Measurements from ENCODE around the gene ADGRL3.

The ADGRL3 gene

DNA sequence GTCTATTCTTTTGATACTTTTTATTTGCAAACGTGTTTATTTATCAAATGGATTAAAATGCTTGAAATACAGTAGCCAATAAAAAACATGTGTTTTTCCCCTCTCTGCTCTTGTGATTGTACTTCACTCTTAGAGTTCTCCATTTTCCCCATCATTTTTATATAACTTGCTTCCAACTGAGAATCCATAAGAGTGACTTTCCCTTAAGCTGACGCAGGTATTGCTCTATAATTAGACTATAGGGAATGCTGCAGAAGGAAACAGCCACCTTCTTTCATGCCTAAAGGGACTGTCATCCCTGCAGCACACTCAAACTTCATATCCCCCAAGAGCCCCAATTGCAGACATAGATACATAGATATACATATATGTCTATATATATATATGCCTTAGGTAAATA, 456.9 kb downstream of the ADGRL3 start:
- Mint-ChIP-seq H3K36me3 (no peaks in the 10 kb centered on the region), H3K4me3 (no peak overlapping the region), H3K4me1 (no peaks in the 10 kb centered on the region), H3K27me3 (no peaks in the 10 kb centered on the region), H3K27ac (no peak overlapping the region), H3K9me3 (no peaks in the 10 kb centered on the region)

DNA sequence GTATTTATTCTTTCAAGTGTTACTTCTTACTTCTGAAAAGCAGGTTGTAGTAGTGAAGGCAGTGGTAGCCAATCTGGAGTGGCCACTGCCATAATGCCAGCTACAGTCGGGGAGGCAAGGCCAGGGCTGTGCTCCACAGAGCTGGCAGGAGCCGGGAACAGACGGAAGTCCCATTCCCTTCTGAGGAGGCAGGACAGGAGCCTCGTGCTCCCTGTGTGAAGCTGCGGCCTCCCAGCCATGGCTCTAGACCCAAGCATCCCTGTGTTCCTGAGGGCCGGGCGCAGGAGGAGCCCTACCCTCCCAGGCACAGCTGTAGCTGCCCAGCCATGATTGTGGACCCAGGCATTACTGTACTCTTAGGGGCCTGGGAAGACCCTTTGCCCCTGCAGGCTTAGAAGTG, 461.8 kb downstream of the ADGRL3 start:
- Mint-ChIP-seq H3K27ac (no peak overlapping the region), H3K9me3 (no peaks in the 10 kb centered on the region), H3K4me1 (no peaks in the 10 kb centered on the region), H3K4me3 (no peak overlapping the region), H3K36me3 (no peaks in the 10 kb centered on the region), H3K27me3 (no peaks in the 10 kb centered on the region)

GRCh38 chr4:61662362-61662761, 462.2 kb downstream of the ADGRL3 start:
- H3K36me3 Mint-ChIP-seq, result no peaks in the 10 kb centered on the region
- H3K27ac Mint-ChIP-seq, result no peak overlapping the region
- no peaks in the 10 kb centered on the region for H3K4me1 Mint-ChIP-seq
- H3K4me3 Mint-ChIP-seq, result no peak overlapping the region
- no peaks in the 10 kb centered on the region for H3K9me3 Mint-ChIP-seq
- no peaks in the 10 kb centered on the region for H3K27me3 Mint-ChIP-seq

- Mint-ChIP-seq H3K4me1 (no peaks in the 10 kb centered on the region), H3K27ac (no peak overlapping the region), H3K4me3 (no peak overlapping the region), H3K9me3 (no peaks in the 10 kb centered on the region), H3K36me3 (no peaks in the 10 kb centered on the region), H3K27me3 (no peaks in the 10 kb centered on the region)
These were observed 463.2 kb downstream of the ADGRL3 start for GRCh38 chr4:61663310-61663709.

GRCh38 chr4:61665649-61666048, 465.5 kb downstream of the ADGRL3 start:
- H3K27ac Mint-ChIP-seq, result no peak overlapping the region
- H3K36me3 Mint-ChIP-seq, result no peaks in the 10 kb centered on the region
- H3K4me3 Mint-ChIP-seq, result no peak overlapping the region

GRCh38 chr4:61666244-61666643, 466.1 kb downstream of the ADGRL3 start:
- H3K4me3 Mint-ChIP-seq, result no peak overlapping the region
- no peaks in the 10 kb centered on the region for H3K27me3 Mint-ChIP-seq
- H3K27ac Mint-ChIP-seq, result no peak overlapping the region
- no peaks in the 10 kb centered on the region for H3K4me1 Mint-ChIP-seq
- H3K36me3 Mint-ChIP-seq, result no peaks in the 10 kb centered on the region
- H3K9me3 Mint-ChIP-seq, result no peaks in the 10 kb centered on the region

More at GRCh38 chr4:61665649-61666048, 465.5 kb downstream of the ADGRL3 start:
- Mint-ChIP-seq H3K27me3 (no peaks in the 10 kb centered on the region), H3K9me3 (no peaks in the 10 kb centered on the region), H3K4me1 (no peaks in the 10 kb centered on the region)

DNA sequence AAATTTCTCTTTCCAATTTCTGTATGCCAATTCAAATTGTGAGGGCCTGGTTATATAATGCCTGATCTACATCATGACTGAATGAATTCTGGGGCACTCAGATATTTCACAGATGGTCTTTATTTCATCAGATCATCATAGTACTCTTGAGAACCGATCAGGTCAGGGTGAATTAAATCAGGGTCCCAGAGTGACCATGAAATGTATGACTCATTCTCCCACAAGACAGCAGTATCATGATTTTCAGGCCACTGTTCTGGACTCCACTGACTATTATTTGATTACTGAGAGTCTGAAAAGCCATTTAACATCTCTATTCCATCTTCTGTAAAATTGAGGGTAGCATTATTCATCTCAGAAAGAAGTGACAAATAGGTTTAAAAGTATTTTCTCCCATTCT, 471.5 kb downstream of the ADGRL3 start:
- H3K27me3 Mint-ChIP-seq, result no peaks in the 10 kb centered on the region
- H3K4me1 Mint-ChIP-seq, result no peaks in the 10 kb centered on the region
- H3K9me3 Mint-ChIP-seq, result no peaks in the 10 kb centered on the region
- H3K4me3 Mint-ChIP-seq, result no peak overlapping the region
- H3K27ac Mint-ChIP-seq, result no peak overlapping the region
- no peaks in the 10 kb centered on the region for H3K36me3 Mint-ChIP-seq

DNA sequence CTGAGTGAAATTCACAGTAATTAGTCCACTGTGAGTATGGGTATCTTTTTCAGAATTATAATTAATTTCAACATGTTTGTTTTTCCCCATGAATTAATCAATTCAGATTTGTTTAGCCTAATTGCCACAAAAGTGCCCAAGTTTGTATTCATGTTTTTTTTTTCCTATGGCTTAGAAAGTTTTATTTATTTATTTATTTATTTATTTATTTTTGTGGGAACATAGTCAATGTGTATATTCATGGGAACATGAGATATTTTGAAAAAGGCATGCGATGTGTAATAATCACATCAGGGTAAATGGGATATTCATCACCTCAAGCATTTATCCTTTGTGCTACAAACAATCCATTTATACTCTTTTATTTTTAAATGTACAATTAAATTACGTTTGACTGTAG, 475.3 kb downstream of the ADGRL3 start:
- H3K27me3 Mint-ChIP-seq, result no peaks in the 10 kb centered on the region
- H3K4me3 Mint-ChIP-seq, result no peak overlapping the region
- H3K36me3 Mint-ChIP-seq, result no peaks in the 10 kb centered on the region
- H3K27ac Mint-ChIP-seq, result no peak overlapping the region
- no peaks in the 10 kb centered on the region for H3K4me1 Mint-ChIP-seq
- no peaks in the 10 kb centered on the region for H3K9me3 Mint-ChIP-seq

DNA sequence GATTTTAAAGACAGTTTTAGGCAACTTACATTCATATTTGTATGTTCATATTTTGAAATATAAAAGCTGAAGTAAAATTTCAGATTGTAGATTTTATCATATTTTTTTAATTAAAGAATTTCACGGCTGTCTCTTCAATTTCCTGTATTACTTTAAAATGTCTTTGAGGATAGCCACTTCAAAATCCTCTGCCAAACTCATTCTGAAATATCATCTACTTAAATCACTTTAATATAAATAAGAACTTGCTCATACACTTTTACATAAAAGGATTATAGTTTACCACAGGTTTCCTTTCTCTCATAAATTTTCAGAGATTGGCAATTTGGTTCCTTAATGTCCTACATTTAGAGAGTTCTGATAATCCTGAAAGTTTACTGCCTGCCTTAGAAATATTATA, 478.2 kb downstream of the ADGRL3 start:
- no peaks in the 10 kb centered on the region for H3K9me3 Mint-ChIP-seq
- H3K27me3 Mint-ChIP-seq, result no peaks in the 10 kb centered on the region
- no peak overlapping the region for H3K4me3 Mint-ChIP-seq
- no peaks in the 10 kb centered on the region for H3K4me1 Mint-ChIP-seq
- no peak overlapping the region for H3K27ac Mint-ChIP-seq
- H3K36me3 Mint-ChIP-seq, result no peaks in the 10 kb centered on the region

DNA sequence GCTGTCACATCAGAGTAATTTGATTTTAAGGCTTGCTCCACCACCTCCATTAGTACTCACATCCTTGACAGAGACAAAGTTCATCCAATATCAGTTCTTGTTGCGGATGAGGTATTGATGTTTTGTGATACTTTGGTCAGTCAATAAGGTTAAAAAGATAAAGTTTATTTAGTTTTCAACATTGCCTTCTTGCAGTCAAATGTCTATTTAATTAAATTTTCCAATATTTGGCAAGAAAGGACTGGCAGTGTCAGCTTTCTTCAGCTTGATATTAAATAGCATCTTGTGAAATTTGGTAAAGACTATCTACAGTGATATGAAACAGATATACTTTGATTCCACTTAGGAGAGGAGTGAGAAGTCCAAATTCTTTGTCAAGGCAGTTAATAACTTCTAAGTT, 493.4 kb downstream of the ADGRL3 start:
- Mint-ChIP-seq H3K4me1 (no peaks in the 10 kb centered on the region), H3K4me3 (no peak overlapping the region), H3K36me3 (no peaks in the 10 kb centered on the region), H3K9me3 (no peaks in the 10 kb centered on the region), H3K27me3 (no peaks in the 10 kb centered on the region), H3K27ac (no peak overlapping the region)

- Mint-ChIP-seq H3K4me1 (no peaks in the 10 kb centered on the region), H3K9me3 (no peaks in the 10 kb centered on the region), H3K36me3 (no peaks in the 10 kb centered on the region), H3K4me3 (no peak overlapping the region), H3K27ac (no peak overlapping the region), H3K27me3 (no peaks in the 10 kb centered on the region)
These were observed 514.3 kb downstream of the ADGRL3 start for GRCh38 chr4:61714387-61714911.

- Mint-ChIP-seq H3K4me1 (no peaks in the 10 kb centered on the region), H3K27ac (no peak overlapping the region), H3K9me3 (peaks cover 1% of the 10 kb centered on the region), H3K27me3 (no peaks in the 10 kb centered on the region), H3K4me3 (no peak overlapping the region), H3K36me3 (no peaks in the 10 kb centered on the region)
These were observed 516.3 kb downstream of the ADGRL3 start for GRCh38 chr4:61716426-61716825.

DNA sequence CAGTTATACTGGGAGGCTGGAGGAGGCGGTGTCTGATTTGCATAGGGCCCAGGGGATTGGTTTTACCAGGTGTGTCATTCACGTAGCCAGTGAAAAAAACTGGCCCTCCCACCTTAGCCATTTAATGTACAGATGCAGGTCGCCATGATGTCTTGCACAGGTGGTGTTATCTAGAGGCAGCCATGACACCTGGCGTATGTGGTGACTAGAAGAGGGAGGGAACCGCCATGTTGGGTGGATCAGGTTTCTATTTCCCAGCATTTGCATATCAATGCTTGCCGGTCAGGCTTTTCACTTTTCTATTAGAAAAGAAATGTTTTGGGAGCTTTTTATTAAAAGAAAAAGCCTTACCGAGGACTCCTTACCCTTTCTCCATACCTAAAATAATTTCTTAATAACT, 523.4 kb downstream of the ADGRL3 start:
- peaks cover 4% of the 10 kb centered on the region for H3K9me3 Mint-ChIP-seq
- no peaks in the 10 kb centered on the region for H3K27me3 Mint-ChIP-seq
- H3K4me1 Mint-ChIP-seq, result no peaks in the 10 kb centered on the region
- H3K4me3 Mint-ChIP-seq, result no peak overlapping the region
- no peaks in the 10 kb centered on the region for H3K36me3 Mint-ChIP-seq
- no peak overlapping the region for H3K27ac Mint-ChIP-seq

DNA sequence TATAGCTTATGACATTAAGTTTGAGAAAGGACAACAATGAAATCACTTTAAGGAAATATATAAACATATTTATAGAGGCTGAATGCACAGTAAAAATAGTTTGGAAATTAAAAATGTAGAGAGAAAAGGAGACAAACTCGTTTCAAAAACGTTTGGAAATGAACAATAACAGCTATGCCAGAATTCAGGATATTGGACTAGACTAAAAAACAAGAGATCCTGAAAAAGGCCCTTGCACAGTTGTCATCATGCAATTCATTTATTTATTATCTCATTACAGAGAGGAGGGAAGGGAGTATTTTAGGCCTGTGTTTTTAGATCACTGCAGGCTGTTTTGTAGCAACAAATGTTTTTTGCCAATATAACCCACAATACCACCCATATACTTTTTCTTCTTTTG, 527.2 kb downstream of the ADGRL3 start:
- H3K27me3 Mint-ChIP-seq, result no peaks in the 10 kb centered on the region
- no peak overlapping the region for H3K4me3 Mint-ChIP-seq
- no peaks in the 10 kb centered on the region for H3K36me3 Mint-ChIP-seq
- no peaks in the 10 kb centered on the region for H3K4me1 Mint-ChIP-seq
- no peaks in the 10 kb centered on the region for H3K9me3 Mint-ChIP-seq
- H3K27ac Mint-ChIP-seq, result no peak overlapping the region

GRCh38 chr4:61734409-61734808, 534.3 kb downstream of the ADGRL3 start:
- H3K4me3 Mint-ChIP-seq, result no peak overlapping the region

GRCh38 chr4:61739887-61740286, 539.8 kb downstream of the ADGRL3 start:
- Mint-ChIP-seq H3K27ac (no peak overlapping the region), H3K9me3 (peaks cover 3% of the 10 kb centered on the region), H3K36me3 (no peaks in the 10 kb centered on the region), H3K27me3 (no peaks in the 10 kb centered on the region), H3K4me1 (no peaks in the 10 kb centered on the region), H3K4me3 (no peak overlapping the region)

More at GRCh38 chr4:61734409-61734808, 534.3 kb downstream of the ADGRL3 start:
- Mint-ChIP-seq H3K27me3 (no peaks in the 10 kb centered on the region), H3K36me3 (no peaks in the 10 kb centered on the region), H3K9me3 (peaks cover 4% of the 10 kb centered on the region), H3K27ac (no peak overlapping the region), H3K4me1 (no peaks in the 10 kb centered on the region)

DNA sequence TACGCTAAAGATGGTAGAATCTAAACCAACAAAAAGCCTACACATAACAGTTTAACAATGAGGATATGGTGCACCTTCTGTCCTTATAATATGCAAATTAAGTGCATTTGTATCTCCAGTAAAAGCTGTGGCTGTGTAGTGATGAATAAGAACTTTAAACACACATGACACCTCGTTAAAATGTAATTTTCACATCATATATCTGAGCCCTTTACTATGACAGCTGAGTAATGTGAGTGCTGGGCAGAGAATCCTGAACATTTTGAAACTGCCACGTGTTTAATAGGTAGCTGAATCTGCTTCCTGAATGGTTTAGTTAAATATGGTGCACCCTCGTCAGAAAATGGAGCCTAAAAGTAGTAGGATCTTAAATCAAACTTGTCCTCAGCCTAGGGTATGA, 540.8 kb downstream of the ADGRL3 start:
- H3K9me3 Mint-ChIP-seq, result no peaks in the 10 kb centered on the region
- H3K27ac Mint-ChIP-seq, result no peak overlapping the region
- H3K36me3 Mint-ChIP-seq, result no peaks in the 10 kb centered on the region
- no peaks in the 10 kb centered on the region for H3K4me1 Mint-ChIP-seq
- H3K4me3 Mint-ChIP-seq, result no peak overlapping the region
- no peaks in the 10 kb centered on the region for H3K27me3 Mint-ChIP-seq
